GM21723 (cell line): ENCODE results near the gene PVALEF.

Experiments
- ATAC-seq: cut with Tn5 transposase; IDR thresholded peaks from one replicate; pipeline ENCODE4 v1.9.1; 2021; ENCODE audit warnings: mild to moderate bottlenecking, moderate library complexity; ENCODE audit not compliant: unreplicated experiment

The PVALEF gene

DNA sequence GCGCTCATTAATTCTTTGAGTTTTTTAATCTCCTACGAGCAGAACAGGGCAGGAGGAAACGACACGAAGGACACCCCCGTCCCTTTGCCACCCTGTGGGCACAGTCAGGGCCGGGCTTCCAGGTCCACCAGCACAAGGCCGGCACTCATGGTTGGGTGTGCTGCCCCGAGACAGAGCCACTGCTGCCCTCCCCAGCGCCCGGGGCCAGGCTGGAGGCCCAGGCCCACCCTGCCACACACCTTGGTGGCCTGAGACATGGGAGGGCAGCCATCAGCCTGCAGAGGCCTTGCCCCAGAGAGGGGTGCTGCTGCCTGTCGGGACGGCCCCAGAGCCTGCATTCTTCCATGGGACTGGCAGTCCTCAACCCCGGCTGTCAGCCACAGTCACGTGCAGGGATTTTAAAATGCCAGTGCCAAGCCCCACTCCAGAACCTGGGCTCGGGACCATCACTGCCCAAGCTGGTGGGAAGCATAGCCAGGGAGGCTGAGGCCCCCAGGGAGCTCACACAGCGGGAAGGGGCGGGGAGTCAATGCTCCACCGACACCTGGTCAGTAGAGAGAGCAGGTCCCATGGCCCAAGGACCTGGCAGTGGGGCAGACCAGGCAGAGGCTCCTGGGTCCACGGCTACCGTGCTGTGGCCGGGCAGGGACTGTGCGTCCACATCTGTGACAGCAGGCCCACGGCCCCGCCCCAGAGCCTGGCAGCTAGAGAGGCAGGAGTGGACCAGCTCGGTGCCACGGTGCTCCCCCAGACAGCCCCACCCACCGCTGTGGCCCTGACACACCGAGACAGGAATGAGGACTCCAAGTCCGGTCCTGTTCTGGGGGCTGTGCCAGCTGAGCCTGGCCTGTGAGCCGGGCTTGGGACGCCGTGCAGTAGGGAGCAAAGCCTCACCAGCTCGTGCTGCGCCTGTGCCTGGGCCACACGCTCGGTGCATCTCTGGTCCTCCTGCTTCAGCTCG lies 29.9 kb downstream of the PVALEF start:
- ATAC-seq = no peak

DNA sequence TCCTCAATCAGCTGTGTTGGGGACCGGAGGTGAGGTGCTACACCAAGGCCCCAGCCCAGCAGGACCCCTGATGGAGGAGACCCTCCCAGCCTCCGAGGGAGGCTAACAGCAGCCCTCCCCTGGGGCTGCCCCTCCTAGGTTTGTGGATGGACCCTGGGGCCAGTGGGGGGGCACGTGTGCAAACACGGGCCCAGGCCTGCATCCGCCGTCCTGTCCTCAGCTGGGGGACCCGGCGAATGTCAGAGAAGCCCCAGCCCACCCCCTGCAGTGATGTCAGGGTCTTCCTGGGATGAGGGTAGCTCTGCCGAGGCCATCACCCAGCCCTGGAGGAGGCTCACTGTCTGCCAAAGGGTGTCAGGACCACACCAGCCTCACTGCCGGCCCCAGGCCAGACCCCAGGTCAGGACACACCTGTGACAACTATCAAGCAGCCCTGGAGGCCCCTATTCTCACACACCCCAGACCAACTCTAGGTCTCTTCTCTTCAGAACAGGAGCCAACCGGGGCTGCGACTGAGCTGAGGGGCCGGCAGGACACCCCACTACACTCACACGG lies 30.7 kb downstream of the PVALEF start:
- ATAC-seq = no peak

DNA sequence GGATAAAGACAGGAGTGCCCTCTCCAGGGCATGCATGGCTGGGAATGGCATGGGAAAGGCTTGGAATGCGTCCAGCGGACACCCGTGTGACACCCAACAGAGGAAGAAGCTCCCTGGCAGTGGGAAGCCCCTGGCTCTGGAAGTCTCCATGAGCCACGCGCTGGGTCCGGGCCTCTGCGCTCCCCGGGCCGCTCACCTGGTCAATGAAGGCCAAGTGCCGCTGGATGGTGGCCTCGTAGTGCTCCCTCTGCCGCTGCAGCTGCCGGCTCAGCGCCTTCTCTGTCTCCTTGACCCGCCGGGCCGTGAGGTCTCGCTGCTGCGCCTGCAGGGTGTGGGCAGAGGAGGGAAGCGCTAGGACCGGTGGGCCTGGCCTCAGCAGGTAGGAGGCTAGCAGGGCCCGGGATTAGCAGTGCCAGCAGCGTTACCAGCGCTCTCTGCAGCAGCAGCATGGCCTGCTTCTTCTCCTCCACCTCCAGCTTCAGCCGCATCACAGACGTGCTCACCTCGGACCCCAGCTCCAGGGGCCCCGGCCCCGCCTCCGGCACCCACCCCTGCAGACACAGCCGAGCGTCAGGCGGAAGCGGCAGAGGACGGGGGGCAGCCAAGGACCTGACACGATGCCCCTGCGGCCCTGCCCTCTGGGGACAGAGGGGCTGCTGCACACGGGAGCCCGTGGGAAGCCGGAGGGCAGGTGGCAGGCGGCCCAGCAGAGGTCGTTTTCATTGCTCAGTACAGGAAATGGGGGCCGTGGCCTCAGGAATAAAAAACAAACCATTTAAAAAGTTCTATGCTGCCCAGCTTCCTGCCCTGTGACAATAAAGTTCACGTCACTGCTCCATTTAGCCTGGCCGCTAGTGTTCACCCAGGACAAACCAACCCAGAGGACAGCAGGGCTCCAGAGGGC lies 31.4 kb downstream of the PVALEF start:
- no peak for ATAC-seq

DNA sequence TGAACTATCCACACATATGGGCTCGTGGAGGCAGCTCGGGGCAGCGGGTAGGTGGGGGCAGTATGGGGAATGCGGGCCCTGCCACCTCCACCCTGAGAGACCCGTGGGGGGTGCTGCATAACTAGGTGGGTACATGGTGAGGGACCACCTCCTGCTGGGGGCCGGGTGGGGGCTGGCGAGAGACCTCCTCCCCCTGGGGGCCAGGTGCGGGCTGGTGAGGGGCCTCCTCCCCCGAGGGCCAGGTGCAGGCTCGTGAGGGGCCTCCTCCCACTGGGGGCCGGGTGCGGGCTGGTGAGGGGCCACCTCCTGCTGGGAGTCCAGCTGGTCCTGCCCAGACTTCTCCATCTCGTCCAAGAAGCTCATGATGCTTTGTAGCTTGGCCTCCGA lies 32.1 kb downstream of the PVALEF start:
- no peak for ATAC-seq

DNA sequence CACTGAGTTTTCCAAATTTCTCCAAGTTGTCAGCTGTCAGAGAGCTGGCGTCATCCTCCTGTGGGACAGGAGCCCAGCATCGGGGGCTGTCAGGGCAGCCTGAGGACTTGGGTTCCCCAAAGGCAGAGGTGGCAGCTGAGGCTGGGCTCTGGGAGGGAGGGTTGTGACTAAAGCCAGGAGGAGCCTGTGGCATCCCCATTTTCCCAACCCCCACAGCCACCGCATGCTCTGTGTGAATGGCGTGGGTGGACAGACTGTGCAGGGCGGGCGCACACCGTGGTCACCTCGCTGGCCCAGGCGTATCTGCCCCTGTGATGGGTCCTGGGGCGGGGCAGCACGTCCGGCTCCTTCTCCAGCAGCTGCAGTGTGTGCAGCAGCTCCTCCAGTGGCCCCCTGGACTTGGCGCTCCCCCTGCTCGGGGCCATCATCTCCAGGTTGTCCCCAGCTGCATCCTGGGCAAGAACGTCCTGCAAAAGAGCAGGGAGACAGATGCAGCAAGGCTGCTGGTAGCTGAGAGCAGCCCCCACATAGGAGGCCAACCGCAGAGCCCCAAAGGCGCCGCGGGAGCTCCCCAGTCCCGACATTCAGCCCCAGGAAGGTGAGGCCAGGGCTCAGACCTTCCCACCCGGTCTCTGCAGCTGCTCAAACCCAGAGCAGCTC lies 32.7 kb downstream of the PVALEF start:
- no peak for ATAC-seq

DNA sequence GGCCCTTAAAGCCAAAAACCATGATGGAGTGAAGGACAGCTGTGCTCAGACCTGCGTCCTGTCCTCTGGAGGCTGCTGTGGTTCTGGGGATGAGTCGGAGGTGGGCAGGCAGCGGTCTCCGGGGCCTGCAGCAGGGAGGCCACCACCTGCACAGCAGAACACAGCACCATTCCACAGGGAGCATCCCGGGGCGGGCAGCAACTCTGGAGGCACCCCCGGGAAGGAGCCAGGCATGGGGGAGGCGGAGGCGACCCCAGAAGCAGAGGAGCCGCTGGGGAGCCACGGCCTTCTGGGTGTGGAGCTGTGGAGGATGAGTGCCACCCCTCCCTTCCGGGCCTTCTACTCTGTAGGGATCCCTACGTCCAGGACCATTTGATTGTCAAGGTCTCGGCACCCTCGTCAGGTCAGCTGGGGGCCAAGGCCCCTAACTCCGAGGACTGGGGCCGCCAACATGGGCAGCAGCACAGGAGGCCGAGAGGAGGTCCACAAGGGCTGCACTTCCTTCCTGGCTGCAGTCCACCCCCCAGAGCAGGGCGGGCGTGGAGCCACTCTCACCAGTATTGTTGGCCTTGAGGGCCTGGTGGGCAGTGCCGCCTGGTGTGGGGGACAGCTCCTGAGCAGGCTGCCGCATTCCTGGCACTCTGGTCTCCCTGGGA lies 33.6 kb downstream of the PVALEF start:
- no peak for ATAC-seq

DNA sequence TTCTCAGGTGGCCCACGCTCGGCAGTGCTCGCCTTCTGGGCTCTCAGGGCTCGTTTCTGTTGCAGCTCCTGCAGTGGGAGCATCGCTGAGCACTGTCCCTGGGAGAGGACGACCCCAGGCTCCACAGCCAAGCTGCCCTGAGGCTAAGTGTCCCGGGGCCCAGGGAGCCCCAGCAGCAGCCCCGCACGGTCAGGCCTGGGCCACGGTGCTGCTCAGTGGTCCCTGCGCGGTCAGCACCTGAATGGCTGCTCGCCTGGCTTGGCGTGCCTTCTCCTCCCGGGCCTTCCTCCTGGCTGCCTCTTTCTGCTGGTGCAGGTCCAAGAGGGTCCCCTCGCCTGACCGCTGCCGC lies 34.1 kb downstream of the PVALEF start:
- ATAC-seq = no peak

DNA sequence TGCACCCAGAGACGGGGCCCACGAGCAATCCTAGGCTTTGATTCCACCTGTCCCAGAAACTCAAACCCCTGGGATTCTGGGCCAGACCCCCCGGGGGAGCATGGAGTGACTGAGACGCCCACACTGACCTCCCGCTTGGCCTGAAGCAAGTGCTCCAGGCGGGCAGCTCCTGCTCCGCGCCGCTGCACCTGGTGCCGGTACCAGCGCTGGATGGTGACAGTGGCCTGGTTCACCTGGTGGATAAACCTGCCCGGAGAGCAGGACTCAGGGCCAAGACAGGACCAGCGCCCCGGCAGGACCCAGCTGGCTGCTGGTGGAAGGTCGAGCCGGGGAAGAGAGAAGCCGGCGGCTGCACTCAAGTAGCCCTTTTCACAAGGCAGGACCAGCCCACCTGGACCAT lies 34.9 kb downstream of the PVALEF start:
- ATAC-seq = no peak

DNA sequence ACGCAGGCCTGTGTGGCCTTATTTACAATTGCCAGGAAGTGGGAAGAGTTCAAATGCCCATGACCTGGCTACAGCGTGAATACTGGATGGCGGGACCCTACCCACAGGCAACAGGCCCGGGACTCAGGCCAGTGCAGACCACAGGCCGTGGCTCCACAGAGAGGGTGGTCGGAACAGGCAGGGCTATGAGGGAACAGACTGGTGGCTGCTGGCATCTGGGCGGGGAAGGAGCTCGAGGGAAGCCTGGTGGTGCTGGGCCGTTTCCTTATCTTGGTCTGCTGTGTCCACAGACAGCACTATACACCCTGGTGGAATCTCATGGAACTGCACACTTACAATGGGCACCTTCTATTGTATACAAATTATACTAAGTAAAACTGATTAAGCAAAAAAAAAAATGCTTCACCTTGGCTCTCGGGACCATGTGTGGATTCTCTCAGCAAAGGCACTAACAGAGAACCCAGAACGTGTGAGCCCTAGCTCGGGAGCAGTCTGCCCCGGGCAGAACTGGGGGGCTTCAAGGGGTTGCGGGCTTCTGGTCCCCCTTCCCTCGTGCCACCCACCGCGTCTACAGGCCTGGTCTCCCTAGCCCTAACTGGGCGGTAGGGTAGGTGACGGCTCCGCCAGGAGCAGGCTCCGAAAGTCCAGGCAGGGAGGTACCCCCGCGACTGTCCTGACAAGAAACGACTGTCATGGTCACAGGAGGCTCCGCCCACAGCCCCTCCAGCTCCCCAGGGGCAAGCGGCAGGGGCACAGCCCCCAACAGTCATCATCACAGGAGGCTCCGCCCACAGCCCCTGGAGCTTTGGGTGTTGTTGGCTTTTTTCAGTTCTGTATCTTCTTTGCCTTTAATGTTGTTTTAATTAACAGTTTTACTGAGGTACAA lies 35.6 kb downstream of the PVALEF start:
- no peak for ATAC-seq

DNA sequence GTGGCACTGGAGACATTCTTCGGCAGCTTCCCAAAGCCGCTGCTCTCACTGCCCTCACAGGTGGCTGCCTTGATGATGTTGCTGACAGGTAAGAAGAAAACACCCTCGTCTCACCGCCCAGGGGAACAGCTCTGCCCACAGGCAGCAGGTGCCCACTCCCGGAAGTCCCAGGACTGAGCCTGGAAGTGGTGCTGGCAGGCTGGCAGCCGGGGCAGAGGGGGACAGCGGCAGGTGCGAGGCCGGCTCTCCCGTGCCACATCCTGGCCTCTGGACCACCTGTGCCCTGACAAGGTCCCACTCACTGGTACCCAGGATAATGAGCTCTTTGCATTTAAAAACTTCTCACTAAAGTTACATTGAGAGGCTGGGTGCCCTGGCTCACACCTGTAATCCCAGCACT lies 37.0 kb downstream of the PVALEF start:
- no peak for ATAC-seq

DNA sequence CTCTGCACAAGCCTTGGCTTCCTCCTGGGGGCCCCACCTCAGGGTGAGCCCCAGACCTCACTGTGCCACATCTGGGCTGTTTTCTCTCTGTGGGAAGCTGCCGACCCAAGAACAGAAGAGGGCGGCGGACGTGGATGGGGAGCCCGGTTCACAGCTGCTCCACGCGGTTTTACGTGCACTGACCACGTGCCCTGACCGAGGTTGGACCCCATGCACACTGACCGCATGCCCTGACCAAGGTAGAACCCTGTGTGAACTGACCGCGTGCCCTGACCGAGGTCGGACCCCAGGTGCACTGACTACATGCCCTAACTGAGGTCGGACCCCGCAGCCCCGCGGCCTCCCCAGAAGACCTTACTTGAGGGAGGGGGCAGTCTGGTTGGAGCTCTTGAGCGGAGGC lies 37.8 kb downstream of the PVALEF start:
- ATAC-seq = no peak

DNA sequence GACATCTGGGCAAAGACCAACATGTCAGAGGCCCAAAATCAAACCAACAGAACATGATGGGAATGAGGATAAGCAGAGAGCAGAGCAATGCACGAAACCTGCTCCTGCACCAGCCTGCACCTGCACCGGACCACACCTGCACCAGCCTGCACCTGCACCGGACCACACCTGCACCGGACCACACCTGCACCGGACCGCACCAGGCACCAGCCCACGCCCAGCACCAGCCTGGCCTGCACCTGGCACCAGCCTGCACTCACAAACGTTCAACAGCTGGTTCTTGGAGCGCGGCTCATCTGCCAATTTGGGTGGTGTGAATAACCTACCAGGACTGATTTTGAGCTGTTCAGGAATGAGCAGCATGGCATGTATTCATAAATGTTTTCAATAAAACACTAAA lies 39.3 kb downstream of the PVALEF start:
- ATAC-seq = no peak

DNA sequence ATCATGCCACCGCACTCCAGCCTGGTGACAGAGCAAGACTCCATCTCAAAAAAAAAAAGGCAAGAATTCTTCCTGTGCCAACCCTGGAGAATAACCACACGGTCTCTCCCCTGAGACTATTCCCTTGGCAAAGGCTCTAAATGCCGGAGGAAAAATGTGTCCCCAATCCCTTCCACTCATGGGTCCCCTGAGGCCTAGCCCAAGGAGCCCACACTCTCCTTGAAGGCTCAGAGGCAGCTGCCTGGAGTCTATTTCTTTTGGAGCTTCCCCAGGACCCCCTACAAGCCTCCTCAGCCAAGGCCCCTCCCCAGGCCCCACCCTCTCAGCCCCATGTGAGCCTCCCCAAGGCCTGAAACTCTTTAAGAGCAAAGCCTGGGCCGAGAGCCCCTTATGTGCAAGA lies 40.9 kb downstream of the PVALEF start:
- no peak for ATAC-seq

DNA sequence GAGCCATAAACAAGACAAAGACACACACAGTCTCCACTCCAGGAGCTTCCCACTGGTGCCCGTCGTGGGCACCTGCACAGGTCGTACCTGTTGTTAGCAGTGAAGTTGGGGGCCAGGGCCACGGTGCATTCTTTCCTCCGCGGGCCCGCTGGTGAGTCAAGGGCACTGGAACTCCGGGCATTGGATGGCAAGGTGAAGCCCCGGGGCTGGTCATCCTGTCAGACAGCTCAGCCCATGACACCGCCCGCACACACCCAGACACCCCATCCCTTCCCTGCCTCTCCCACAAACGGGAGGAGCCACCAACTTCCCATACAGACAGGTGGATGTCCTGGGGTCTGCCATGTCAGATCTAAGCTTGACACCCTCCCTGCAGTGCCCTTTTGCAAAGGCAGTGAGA lies 41.4 kb downstream of the PVALEF start:
- no peak for ATAC-seq

DNA sequence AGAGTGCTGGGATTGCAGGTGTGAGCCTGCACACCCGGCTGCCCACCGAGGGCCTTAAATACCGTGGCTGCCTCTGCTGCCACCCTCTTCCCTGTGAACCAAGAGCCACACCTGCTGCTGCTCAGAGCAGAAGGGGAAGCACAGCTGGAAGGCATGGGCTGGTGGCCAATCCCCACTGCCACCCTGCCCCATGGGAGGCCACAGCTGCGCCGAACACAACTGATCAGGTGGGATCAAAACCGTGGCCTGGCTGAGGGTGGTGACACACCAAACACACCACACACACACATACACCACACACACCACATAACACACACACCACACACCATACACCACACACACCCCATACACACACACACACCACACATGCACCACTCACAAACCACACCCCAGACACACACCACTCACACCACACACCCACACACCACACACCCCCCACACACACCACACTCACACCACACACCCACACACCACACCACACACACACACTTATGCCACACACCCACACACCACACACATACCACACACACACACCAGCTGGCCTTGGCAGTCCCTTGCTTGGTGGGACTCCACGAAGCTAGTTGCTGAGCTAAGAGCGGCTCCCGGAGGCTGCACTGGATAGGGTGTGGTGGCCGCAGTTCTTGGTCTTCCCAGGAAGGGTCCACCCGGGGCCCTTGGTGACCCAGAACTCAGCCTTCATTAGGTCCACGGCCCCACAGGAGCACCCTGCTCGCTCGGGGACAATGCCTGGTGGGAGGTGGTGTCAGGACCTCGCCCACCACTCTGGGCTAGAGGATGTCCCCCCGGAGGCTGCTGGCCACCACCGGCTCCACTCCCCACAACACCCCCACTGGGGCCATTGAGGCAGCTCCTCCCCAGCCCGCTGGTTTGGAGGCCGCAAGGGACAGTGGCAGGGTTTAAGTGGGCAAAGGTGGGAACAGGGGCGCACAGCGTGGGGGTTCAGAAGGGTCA lies 42.6 kb downstream of the PVALEF start:
- no peak for ATAC-seq

DNA sequence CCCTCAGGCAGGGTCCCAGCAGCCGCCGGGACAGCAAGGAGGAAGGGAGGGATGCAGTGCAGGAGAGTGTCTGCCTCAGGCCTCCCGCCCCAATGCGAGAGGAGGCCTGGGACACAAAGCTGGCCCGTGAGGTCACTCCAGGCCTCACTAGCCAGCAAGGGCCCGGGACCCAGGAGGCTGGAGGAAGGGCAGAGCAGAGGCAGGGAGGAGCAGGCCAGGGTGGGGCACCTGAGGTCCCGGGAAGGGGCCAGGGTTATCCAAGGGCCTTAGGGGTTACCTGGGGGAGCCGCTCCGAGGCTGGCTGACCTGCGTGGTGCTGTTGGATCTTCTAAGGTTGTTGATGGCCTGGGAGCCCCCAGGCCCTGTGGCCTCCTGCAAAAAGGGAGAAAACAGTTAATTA lies 43.3 kb downstream of the PVALEF start:
- no peak for ATAC-seq

DNA sequence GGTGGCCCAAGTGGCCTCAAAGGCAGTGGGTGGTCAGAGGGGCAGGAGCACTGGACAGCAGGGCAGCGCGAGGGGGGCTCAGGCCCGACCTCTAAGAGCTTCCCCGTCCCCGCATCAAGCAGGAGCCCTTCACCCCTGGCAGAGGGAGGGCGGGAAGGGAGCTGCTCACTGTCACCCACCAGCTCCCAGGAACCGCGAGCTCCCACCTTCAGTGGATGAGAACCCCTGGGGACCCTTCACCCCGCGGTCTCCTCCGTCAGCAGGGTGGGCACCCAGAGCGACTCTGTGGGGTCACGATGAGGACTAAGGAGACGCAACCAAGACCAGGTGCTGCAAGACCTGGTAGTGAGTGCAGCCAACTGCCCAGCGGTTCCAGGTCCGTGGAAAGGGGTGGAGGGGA lies 43.8 kb downstream of the PVALEF start:
- ATAC-seq = no peak

DNA sequence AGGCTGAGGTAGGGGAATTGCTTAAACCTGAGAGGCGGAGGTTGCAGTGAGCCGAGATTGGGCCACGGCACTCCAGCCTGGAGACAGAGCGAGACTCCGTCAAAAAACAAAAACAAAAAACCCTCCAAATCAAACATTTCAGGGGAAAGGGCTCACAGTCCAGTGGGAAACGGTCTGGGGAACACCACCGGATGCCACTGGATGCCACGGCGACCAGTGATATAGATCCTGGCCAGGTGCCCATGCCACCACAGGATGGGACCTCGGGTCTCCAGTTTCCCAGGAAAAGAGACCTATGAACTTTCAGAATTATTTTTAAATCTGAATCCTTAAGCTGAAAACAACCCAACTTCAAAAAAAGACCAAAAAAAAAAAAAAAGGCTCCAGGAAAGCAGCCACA lies 45.2 kb downstream of the PVALEF start:
- no peak for ATAC-seq

DNA sequence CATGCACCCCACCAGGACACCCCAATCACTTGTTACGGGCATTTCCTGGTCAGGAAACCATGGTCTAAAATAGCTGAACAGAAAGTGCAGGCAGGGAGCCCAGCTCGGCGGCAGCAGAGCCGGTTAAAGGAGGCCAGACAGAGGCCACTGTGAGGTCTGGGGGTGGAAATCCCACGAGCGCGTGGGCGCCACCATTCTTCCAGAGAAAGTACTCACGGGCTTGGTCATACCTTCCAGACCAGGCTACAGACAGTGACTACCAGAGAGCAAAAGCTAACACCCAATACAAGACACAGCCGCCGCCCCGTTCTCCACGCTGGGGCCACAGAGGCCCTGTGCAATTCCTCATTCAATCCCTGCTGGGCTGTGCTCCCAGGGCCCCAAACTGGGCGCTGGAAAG lies 45.6 kb downstream of the PVALEF start:
- ATAC-seq = no peak
